OCI-LY3 (cell line): ENCODE measurements around the gene CD40LG.

Source experiments
- H2AFZ ChIP-seq: fragments of 200-600, 300-600 bp; shearing (Covaris generic); 2 replicates; pipeline ENCODE4 v1.6.0; 2014; ENCODE audit warnings: antibody characterized with exemption, low read depth, low read length
- H3K27ac ChIP-seq: fragments of 200-600, 300-600 bp; sonication (generic); 2 replicates; pipeline ENCODE4 v1.5.1; 2014; ENCODE audit warnings: mild to moderate bottlenecking, low read length, moderate library complexity, mixed read lengths
- H3K27me3 ChIP-seq: fragments of 200-600, 300-600 bp; sonication (generic); 2 replicates; pipeline ENCODE4 v1.6.1; 2014; ENCODE audit warnings: low read depth, low read length, mixed read lengths
- H3K36me3 ChIP-seq: fragments of 200-600, 300-600 bp; sonication (generic); replicated peaks from 2 replicates; pipeline ENCODE3; 2014; ENCODE audit warnings: low read depth, low read length, mixed read lengths
- H3K4me1 ChIP-seq: fragments of 300-600, 200-600 bp; sonication (generic); 2 replicates; pipeline ENCODE4 v1.6.1; 2014; ENCODE audit warnings: low read length, mixed read lengths
- H3K4me2 ChIP-seq: fragments of 200-600, 300-600 bp; sonication (generic); 2 replicates; pipeline ENCODE4 v1.6.1; 2014; ENCODE audit warnings: low read length, mixed read lengths
- H3K4me3 ChIP-seq: fragments of 300-600, 200-600 bp; sonication (generic); 2 replicates; pipeline ENCODE4 v1.5.1; 2014; ENCODE audit warnings: antibody characterized with exemption, mild to moderate bottlenecking, low read length, moderate library complexity
- H3K79me2 ChIP-seq: fragments of 300-600, 200-600 bp; shearing (Covaris generic); 2 replicates; pipeline ENCODE4 v1.6.1; 2014; ENCODE audit warnings: mild to moderate bottlenecking, low read length, mixed read lengths
- H3K9ac ChIP-seq: fragments of 300-600, 200-600 bp; shearing (Covaris generic); 2 replicates; pipeline ENCODE4 v1.6.0; 2014; ENCODE audit warnings: mild to moderate bottlenecking, low read length, moderate library complexity
- H3K9me3 ChIP-seq: fragments of 200-600, 300-600 bp; shearing (Covaris generic); 2 replicates; pipeline ENCODE4 v1.6.1; 2014; ENCODE audit warnings: low read length, mixed read lengths; ENCODE audit not compliant: insufficient read depth
- H4K20me1 ChIP-seq: fragments of 200-600, 300-600 bp; sonication (generic); 2 replicates; pipeline ENCODE4 v1.6.1; 2016; ENCODE audit warnings: low read length, mixed read lengths; ENCODE audit not compliant: insufficient read depth
- EZH2phosphoT487 ChIP-seq: fragments of 200-600 bp; shearing (Covaris generic); IDR thresholded peaks from 2 replicates; pipeline ENCODE4 v1.6.1; 2018; ENCODE audit warnings: antibody characterized with exemption, mixed run types, low read depth
- TF ChIP-seq, protein P1 (sequence below): fragments of 200-600, 300-600 bp; sonication (generic); IDR thresholded peaks from 2 replicates; pipeline ENCODE4 v1.5.1; 2014; ENCODE audit warnings: antibody characterized with exemption, low read length, low read depth

Gene CD40LG

DNA sequence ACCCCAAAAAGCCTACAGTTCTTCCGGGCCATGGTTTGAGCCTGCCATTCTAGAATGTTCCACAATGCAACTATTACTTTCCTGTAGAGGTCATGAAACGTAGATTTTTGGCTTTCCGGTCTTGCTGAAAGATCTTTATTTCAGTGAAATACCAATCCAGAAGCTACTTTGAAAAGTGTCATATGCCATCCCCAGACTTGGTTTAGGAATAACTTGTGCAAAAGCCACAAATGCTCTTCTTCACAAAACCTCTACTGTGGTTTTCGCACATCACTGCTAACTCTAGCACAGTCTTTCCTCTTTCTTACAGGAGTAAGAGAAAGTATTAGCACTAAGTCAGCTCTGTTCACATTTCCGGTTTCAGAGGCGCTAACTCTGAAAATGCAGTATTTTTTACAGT lies 12.7 kb upstream of the CD40LG start:
- no peak overlapping the region for H3K9ac ChIP-seq
- no peaks in the 10 kb centered on the region for H4K20me1 ChIP-seq
- H2AFZ ChIP-seq: no peak overlapping the region
- H3K27ac ChIP-seq: no peak overlapping the region
- no peak overlapping the region for H3K4me3 ChIP-seq
- no peaks in the 10 kb centered on the region for H3K27me3 ChIP-seq
- no peaks in the 10 kb centered on the region for H3K79me2 ChIP-seq
- H3K36me3 ChIP-seq: no peaks in the 10 kb centered on the region
- no peaks in the 10 kb centered on the region for H3K9me3 ChIP-seq
- H3K4me1 ChIP-seq: peaks cover 6% of the 10 kb centered on the region
- TF ChIP-seq, protein P1, sequence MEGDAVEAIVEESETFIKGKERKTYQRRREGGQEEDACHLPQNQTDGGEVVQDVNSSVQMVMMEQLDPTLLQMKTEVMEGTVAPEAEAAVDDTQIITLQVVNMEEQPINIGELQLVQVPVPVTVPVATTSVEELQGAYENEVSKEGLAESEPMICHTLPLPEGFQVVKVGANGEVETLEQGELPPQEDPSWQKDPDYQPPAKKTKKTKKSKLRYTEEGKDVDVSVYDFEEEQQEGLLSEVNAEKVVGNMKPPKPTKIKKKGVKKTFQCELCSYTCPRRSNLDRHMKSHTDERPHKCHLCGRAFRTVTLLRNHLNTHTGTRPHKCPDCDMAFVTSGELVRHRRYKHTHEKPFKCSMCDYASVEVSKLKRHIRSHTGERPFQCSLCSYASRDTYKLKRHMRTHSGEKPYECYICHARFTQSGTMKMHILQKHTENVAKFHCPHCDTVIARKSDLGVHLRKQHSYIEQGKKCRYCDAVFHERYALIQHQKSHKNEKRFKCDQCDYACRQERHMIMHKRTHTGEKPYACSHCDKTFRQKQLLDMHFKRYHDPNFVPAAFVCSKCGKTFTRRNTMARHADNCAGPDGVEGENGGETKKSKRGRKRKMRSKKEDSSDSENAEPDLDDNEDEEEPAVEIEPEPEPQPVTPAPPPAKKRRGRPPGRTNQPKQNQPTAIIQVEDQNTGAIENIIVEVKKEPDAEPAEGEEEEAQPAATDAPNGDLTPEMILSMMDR: no peak
- no peak for TF ChIP-seq EZH2phosphoT487
- no peak overlapping the region for H3K4me2 ChIP-seq

DNA sequence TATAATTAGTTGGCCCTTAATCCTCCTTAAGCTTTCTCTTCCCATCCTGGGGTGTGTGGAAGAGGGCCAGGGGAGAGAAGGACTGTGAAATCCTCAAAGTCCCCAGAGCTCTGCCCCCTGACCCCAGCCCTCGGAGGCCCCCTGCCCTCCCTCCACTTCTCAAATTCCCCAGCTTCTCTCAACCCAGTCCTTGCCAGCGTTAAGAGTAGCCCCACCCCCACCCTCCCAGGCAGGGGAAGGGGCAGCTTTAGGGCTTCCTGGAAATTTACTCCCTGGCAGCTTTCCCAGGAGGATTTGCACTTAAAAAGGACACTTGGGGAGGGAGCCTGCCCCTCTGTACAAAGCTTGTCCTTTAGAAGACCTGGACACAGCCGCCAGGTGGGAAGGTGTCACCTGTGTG lies 11.8 kb upstream of the CD40LG start:
- TF ChIP-seq, protein P1: no peak
- no peak for TF ChIP-seq EZH2phosphoT487
- peaks cover 6% of the 10 kb centered on the region for H3K4me1 ChIP-seq
- H3K79me2 ChIP-seq: no peaks in the 10 kb centered on the region
- H4K20me1 ChIP-seq: no peaks in the 10 kb centered on the region
- H2AFZ ChIP-seq: no peak overlapping the region
- no peak overlapping the region for H3K9ac ChIP-seq
- no peaks in the 10 kb centered on the region for H3K36me3 ChIP-seq
- H3K9me3 ChIP-seq: no peaks in the 10 kb centered on the region
- no peaks in the 10 kb centered on the region for H3K27me3 ChIP-seq
- H3K4me2 ChIP-seq: no peak overlapping the region
- no peak overlapping the region for H3K27ac ChIP-seq
- H3K4me3 ChIP-seq: no peak overlapping the region

DNA sequence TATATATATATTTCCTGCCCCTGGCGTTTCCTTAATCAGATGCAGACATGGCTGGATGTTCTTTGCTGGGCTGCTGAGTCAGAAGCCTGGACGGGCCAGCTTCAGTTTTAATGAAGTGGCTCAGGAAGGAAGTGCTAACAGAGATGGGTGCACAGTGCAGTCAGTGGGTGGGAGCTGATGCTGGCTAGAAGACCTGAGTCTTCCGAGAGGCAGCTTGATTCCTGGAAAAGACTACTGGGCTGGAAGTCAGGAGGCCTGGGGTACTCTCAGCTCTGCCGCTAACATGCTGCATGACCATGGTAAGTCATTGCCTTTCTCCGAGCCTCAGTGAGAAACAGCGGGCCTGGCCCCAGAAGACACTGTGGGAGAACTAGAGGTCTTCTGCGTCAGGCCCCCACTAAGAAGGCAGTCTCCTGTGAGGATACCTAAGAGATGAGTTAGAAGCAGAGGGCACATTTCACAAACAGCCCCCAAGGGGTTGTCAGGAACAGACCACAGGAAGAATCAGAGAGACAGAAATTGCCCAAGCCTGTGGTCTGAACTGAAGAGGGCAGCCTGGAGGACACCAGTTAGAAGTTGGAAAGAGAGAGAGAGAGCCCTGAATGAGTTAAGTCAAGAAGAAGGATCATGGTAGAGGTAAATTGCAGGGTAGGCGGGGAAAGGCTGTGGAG lies 8.3 kb upstream of the CD40LG start:
- no peak overlapping the region for H2AFZ ChIP-seq
- peaks cover 6% of the 10 kb centered on the region for H3K4me1 ChIP-seq
- no peak overlapping the region for H3K4me3 ChIP-seq
- no peak overlapping the region for H3K9ac ChIP-seq
- no peaks in the 10 kb centered on the region for H4K20me1 ChIP-seq
- no peaks in the 10 kb centered on the region for H3K9me3 ChIP-seq
- no peaks in the 10 kb centered on the region for H3K36me3 ChIP-seq
- H3K27ac ChIP-seq: no peak overlapping the region
- H3K4me2 ChIP-seq: no peak overlapping the region
- H3K27me3 ChIP-seq: no peaks in the 10 kb centered on the region
- no peaks in the 10 kb centered on the region for H3K79me2 ChIP-seq
- no peak for TF ChIP-seq EZH2phosphoT487
- TF ChIP-seq, protein P1: no peak

DNA sequence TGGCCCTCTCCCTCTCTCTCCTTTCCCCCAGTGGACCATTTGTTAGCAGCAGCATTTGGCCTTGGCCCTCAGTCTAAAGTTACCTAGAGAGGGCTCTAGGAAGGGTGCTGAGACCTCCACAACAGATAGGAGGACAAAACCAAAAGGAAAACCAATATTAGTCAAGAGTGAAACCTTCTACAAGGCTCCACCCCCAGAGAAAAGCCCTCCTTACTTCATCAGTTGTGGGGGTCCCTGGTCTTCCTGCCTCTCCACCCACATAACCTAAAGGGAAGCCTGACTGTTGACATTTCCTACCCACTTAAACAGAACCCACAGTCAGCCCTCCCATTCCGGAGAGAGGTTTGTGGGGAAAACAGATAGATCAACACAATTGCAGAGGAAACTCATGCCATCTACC lies 4.7 kb upstream of the CD40LG start:
- Histone ChIP-seq H3K36me3 (no peaks in the 10 kb centered on the region), H2AFZ (no peak overlapping the region)

More for the DNA sequence above, 4.7 kb upstream of the CD40LG start:
- TF ChIP-seq, protein P1: no peak
- no peak for TF ChIP-seq EZH2phosphoT487
- Histone ChIP-seq H3K27me3 (no peaks in the 10 kb centered on the region), H3K79me2 (no peaks in the 10 kb centered on the region), H3K27ac (no peak overlapping the region), H3K9ac (no peak overlapping the region), H3K4me3 (no peak overlapping the region), H3K4me1 (no peaks in the 10 kb centered on the region), H3K9me3 (no peaks in the 10 kb centered on the region), H3K4me2 (no peak overlapping the region), H4K20me1 (no peaks in the 10 kb centered on the region)
